Measurements from ENCODE around the gene TRAPPC1. TPM values are rescaled to one million over a fixed set of nuclear protein-coding genes. Genes with fewer than 3 reads are reported as not detected.
A peak's percentile ranks its signal among the peaks of the same experiment; 100 is the strongest.

Gene TRAPPC1
- total RNA-seq, 1 experiment from 2014 or later = 132 TPM

- Histone ChIP-seq H3K4me2 (ENCODE audit: insufficient read depth, insufficient read length, low read length) (peak overlapping the region; percentile 96), H3K56ac (ENCODE audit: insufficient read length, low read depth, low read length) (no peak overlapping the region), H3T11ph (ENCODE audit: low read length) (no peak overlapping the region), H2BK12ac (ENCODE audit: insufficient read length, low read depth, low read length) (no peak overlapping the region), H4K91ac (ENCODE audit: insufficient read length, low read depth, low read length) (no peak overlapping the region), H2AFZ (ENCODE audit: low read length) (no peak overlapping the region), H4K20me1 (ENCODE audit: control insufficient read depth, insufficient read depth, insufficient read length) (no peaks in the 10 kb centered on the region), H3K79me2 (ENCODE audit: insufficient read depth, low read length) (no peaks in the 10 kb centered on the region), H3K23ac (ENCODE audit: insufficient read length, low read depth, low read length) (no peak overlapping the region), H4K5ac (ENCODE audit: insufficient read length, low read depth, low read length) (no peak overlapping the region), H2BK5ac (ENCODE audit: insufficient read length, low read length) (no peak overlapping the region), H3K9me3 (ENCODE audit: control insufficient read depth, low read depth, low read length) (no peaks in the 10 kb centered on the region), H3K23me2 (ENCODE audit: insufficient read length, low read depth, low read length, poor library complexity, severe bottlenecking) (peaks cover 14% of the 10 kb centered on the region), H3K14ac (ENCODE audit: insufficient read depth, low read length) (no peak overlapping the region), H3K18ac (ENCODE audit: insufficient read length, low read depth, low read length) (no peak overlapping the region), H2BK15ac (ENCODE audit: low read depth, low read length) (no peak overlapping the region), H2AK5ac (ENCODE audit: insufficient read length, low read length) (no peak overlapping the region), H2BK20ac (ENCODE audit: low read depth, low read length, poor library complexity, severe bottlenecking) (no peak overlapping the region), H4K8ac (replicated peaks; ENCODE audit: insufficient read length, low read depth, low read length) (no peak overlapping the region), H3K4me1 (ENCODE audit: insufficient read depth, low read length) (no peaks in the 10 kb centered on the region), H2BK120ac (ENCODE audit: low read depth, low read length, poor library complexity, severe bottlenecking) (no peak overlapping the region), H3K79me1 (ENCODE audit: insufficient read depth, low read depth, low read length, poor library complexity, severe bottlenecking) (no peaks in the 10 kb centered on the region), H3K9ac (ENCODE audit: extremely low read depth, insufficient read length, low read length) (peak overlapping the region; percentile 37), H3K4ac (ENCODE audit: low read depth, low read length) (no peak overlapping the region), H3K27me3 (ENCODE audit: insufficient read depth, low read length) (peaks cover 10% of the 10 kb centered on the region; the same call in 1 of the 2 replicates), H3K27ac (ENCODE audit: insufficient read length, low read depth, low read length) (no peak overlapping the region)
- H3K27me3 Mint-ChIP-seq (ENCODE audit: low read depth) = peaks cover 21% of the 10 kb centered on the region
- H3K36me3 Mint-ChIP-seq (ENCODE audit: insufficient read depth in 1 of 3, low read depth in 3 of 3) = peaks cover 4 to 29% (median 25%) of the 10 kb centered on the region in 3 experiments; a peak in 5 of 7 replicates
- TF ChIP-seq, protein P1, sequence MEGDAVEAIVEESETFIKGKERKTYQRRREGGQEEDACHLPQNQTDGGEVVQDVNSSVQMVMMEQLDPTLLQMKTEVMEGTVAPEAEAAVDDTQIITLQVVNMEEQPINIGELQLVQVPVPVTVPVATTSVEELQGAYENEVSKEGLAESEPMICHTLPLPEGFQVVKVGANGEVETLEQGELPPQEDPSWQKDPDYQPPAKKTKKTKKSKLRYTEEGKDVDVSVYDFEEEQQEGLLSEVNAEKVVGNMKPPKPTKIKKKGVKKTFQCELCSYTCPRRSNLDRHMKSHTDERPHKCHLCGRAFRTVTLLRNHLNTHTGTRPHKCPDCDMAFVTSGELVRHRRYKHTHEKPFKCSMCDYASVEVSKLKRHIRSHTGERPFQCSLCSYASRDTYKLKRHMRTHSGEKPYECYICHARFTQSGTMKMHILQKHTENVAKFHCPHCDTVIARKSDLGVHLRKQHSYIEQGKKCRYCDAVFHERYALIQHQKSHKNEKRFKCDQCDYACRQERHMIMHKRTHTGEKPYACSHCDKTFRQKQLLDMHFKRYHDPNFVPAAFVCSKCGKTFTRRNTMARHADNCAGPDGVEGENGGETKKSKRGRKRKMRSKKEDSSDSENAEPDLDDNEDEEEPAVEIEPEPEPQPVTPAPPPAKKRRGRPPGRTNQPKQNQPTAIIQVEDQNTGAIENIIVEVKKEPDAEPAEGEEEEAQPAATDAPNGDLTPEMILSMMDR (conservative IDR thresholded peaks at IDR 0.05) = peak; percentile 23; the same call in 2 of the 3 replicates
- peak overlapping the region; percentile 93 to 94 for H3K4me3 Mint-ChIP-seq
- H3K27ac Mint-ChIP-seq = peak overlapping the region in 1 of 3 experiments; percentile 45; a peak in 1 of 7 replicates
- H3K9me3 Mint-ChIP-seq = no peaks in the 10 kb centered on the region
- peak; percentile 67 for DNase-seq
- H3K4me1 Mint-ChIP-seq = peaks cover 27 to 28% of the 10 kb centered on the region in 2 experiments
- WGBS (ENCODE audit: extremely low coverage, insufficient read length, low lambda C conversion rate) = no CpG with 5 or more reads among the region's 16 CpGs
Observed at GRCh38 chr17:7932949-7933348, 1.2 kb upstream of the TRAPPC1 start.
